Neural progenitor cell (in vitro differentiated cells): ENCODE data around the gene FGFBP2. TPM values are rescaled to one million over a fixed set of nuclear protein-coding genes. Genes with fewer than 3 reads are reported as not detected.

Experiments used
- DNase-seq: peaks from one replicate; pipeline ENCODE4 v3.0.0-alpha.2; 2016; ENCODE audit warnings: low spot score
- H2AFZ ChIP-seq: fragments of 200-600 bp; sonication (generic); replicated peaks from 2 replicates; pipeline ENCODE4 v1.6.1; 2016; ENCODE audit warnings: antibody characterized with exemption
- H3F3A ChIP-seq: fragments of 200-600 bp; sonication (generic); 2 replicates; pipeline ENCODE4 v1.6.1; 2016; ENCODE audit warnings: antibody characterized with exemption, low read depth
- H3K27ac ChIP-seq: fragments of 200-600 bp; sonication (generic); 2 replicates; pipeline ENCODE4 v1.5.1; 2016; ENCODE audit warnings: mild to moderate bottlenecking
- H3K27me3 ChIP-seq: fragments of 200-600 bp; sonication (generic); 2 replicates; pipeline ENCODE4 v1.6.1; 2016; ENCODE audit warnings: mild to moderate bottlenecking, moderate library complexity
- H3K36me3 ChIP-seq: fragments of 200-600 bp; sonication (generic); 2 replicates; pipeline ENCODE4 v1.5.1; 2016
- H3K4me1 ChIP-seq: fragments of 200-600 bp; sonication (generic); 2 replicates; pipeline ENCODE4 v1.6.1; 2016; ENCODE audit warnings: mixed run types
- H3K4me2 ChIP-seq: fragments of 200-600 bp; sonication (generic); 2 replicates; pipeline ENCODE4 v1.6.1; 2016
- H3K4me3 ChIP-seq: fragments of 200-600 bp; sonication (generic); 2 replicates; pipeline ENCODE4 v1.5.1; 2016
- H3K79me2 ChIP-seq: fragments of 200-600 bp; sonication (generic); 2 replicates; pipeline ENCODE4 v1.6.1; 2016; ENCODE audit warnings: low read depth
- H3K9ac ChIP-seq: fragments of 200-600 bp; sonication (generic); 2 replicates; pipeline ENCODE4 v1.6.1; 2016
- H3K9me3 ChIP-seq: fragments of 200-600 bp; sonication (generic); 2 replicates; pipeline ENCODE4 v1.5.1; 2016; ENCODE audit warnings: low read depth
- H4K20me1 ChIP-seq: fragments of 200-600 bp; sonication (generic); 2 replicates; pipeline ENCODE4 v1.6.1; 2016; ENCODE audit warnings: low read depth
- H3K27ac Mint-ChIP-seq: 3 replicates; pipeline ENCODE4 v1.8.0; 2021; ENCODE audit warnings: mixed read lengths
- H3K27me3 Mint-ChIP-seq: 2 replicates; pipeline ENCODE4 v1.8.0; 2022; ENCODE audit warnings: low read depth, mild to moderate bottlenecking, inconsistent platforms, moderate library complexity, mixed read lengths; ENCODE audit not compliant: insufficient read depth
- H3K36me3 Mint-ChIP-seq: 3 replicates; pipeline ENCODE4 v1.8.0; 2021; ENCODE audit warnings: mixed read lengths
- H3K4me1 Mint-ChIP-seq: 3 replicates; pipeline ENCODE4 v1.8.0; 2021; ENCODE audit warnings: mixed read lengths
- H3K4me3 Mint-ChIP-seq: 3 replicates; pipeline ENCODE4 v1.8.0; 2021; ENCODE audit warnings: mild to moderate bottlenecking, moderate library complexity, mixed read lengths
- H3K9me3 Mint-ChIP-seq: 3 replicates; pipeline ENCODE4 v1.8.0; 2020; ENCODE audit warnings: mixed read lengths
- EZH2 ChIP-seq: fragments of 200-600 bp; sonication (generic); IDR thresholded peaks from 2 replicates; pipeline ENCODE4 v1.6.1; 2017; ENCODE audit warnings: antibody characterized with exemption, mild to moderate bottlenecking, moderate library complexity
- EZH2phosphoT487 ChIP-seq: fragments of 200-600 bp; sonication (generic); IDR thresholded peaks from 2 replicates; pipeline ENCODE4 v1.6.1; 2017; ENCODE audit warnings: antibody characterized with exemption
- total RNA-seq: library from RNA; depleted of rRNA; stranded (reverse); fragments of >200 nt; gene quantifications from 2 replicates; pipeline ENCODE4 v1.2.3, GENCODE V29; 2015; ENCODE audit warnings: low replicate concordance
- TF ChIP-seq, protein P1 (sequence below): fragments of 200-600 bp; sonication (generic); IDR thresholded peaks from 2 replicates; pipeline ENCODE4 v1.5.1; 2017; ENCODE audit warnings: antibody characterized with exemption, mild to moderate bottlenecking

The FGFBP2 gene
- total RNA-seq, 1 donor from 2014 or later, result 1.6 TPM

DNA sequence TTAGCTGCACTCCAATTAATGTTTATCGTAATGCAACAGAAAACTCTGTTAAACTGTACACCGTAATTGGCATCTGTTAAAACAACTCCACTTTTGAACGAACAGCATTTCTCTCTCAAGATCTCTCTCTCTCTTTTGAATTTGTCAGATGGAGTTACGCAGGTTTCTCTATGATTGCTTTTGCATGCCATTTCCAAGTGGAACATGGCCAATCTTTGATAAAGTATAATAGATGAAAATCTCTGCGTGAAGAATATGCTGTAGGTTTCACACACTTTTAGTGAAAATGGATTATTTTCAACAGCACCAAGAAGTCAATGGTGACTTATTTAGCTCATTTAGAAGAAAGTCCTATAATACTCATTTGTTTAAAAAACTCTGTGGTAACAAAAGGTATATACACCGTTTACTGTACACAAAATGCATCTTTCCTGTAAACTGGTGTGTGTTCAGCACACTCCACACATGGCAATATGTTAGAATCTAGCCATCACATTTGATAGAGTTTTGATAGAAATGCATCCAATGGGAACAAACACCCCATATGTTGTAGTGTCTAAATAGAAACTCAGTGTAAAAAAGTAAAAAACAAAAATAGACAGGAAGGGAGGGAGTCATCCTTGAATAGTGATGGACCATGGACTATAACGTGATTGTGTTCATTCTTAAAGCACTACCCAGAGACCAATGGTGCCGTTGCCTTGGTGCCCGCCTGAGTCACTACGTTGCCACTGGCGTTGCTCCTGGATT, 5.8 kb upstream of the FGFBP2 start:
- Mint-ChIP-seq H3K4me3 (no peak overlapping the region), H3K27ac (no peak overlapping the region), H3K36me3 (peaks cover 32% of the 10 kb centered on the region), H3K27me3 (no peaks in the 10 kb centered on the region), H3K4me1 (no peaks in the 10 kb centered on the region), H3K9me3 (peaks cover 5% of the 10 kb centered on the region)
- no peak overlapping the region for H3K27ac ChIP-seq
- no peaks in the 10 kb centered on the region for H4K20me1 ChIP-seq
- H2AFZ ChIP-seq, result no peak overlapping the region
- H3K4me3 ChIP-seq, result no peak overlapping the region
- H3K4me2 ChIP-seq, result no peak overlapping the region
- H3K36me3 ChIP-seq, result no peaks in the 10 kb centered on the region
- H3K27me3 ChIP-seq, result no peaks in the 10 kb centered on the region
- no peaks in the 10 kb centered on the region for H3K79me2 ChIP-seq
- H3K9ac ChIP-seq, result no peak overlapping the region
- H3K4me1 ChIP-seq, result no peaks in the 10 kb centered on the region
- TF ChIP-seq EZH2phosphoT487 (no peak), EZH2 (no peak)
- TF ChIP-seq, protein P1, sequence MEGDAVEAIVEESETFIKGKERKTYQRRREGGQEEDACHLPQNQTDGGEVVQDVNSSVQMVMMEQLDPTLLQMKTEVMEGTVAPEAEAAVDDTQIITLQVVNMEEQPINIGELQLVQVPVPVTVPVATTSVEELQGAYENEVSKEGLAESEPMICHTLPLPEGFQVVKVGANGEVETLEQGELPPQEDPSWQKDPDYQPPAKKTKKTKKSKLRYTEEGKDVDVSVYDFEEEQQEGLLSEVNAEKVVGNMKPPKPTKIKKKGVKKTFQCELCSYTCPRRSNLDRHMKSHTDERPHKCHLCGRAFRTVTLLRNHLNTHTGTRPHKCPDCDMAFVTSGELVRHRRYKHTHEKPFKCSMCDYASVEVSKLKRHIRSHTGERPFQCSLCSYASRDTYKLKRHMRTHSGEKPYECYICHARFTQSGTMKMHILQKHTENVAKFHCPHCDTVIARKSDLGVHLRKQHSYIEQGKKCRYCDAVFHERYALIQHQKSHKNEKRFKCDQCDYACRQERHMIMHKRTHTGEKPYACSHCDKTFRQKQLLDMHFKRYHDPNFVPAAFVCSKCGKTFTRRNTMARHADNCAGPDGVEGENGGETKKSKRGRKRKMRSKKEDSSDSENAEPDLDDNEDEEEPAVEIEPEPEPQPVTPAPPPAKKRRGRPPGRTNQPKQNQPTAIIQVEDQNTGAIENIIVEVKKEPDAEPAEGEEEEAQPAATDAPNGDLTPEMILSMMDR, result no peak
- no peaks in the 10 kb centered on the region for H3K9me3 ChIP-seq
- no peak for DNase-seq
- no peaks in the 10 kb centered on the region for H3F3A ChIP-seq

DNA sequence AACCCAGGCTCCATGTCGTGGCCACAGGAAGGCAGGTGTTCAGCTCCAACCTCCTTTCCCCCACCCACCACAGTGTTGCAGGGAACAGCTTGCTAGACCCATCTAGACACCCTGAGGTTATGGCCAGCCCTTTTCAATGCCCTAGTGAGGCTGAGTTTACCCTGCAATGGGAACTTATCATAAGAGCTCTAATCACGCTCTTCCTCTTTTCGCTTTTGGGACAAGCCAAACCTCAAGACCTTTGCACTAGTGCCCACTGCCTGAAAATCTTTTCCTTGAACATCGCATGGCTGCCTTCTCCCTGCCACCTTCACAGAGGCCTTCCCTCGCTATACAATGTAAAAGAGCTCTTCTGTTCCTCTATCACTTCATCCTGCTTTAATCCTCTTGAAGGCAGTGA, 2.4 kb upstream of the FGFBP2 start:
- Histone ChIP-seq H4K20me1 (no peaks in the 10 kb centered on the region), H3F3A (no peaks in the 10 kb centered on the region), H3K9ac (no peak overlapping the region), H3K79me2 (no peaks in the 10 kb centered on the region), H3K4me2 (no peak overlapping the region), H2AFZ (no peak overlapping the region), H3K27ac (no peak overlapping the region), H3K9me3 (no peaks in the 10 kb centered on the region), H3K4me3 (no peak overlapping the region), H3K36me3 (no peaks in the 10 kb centered on the region), H3K4me1 (no peaks in the 10 kb centered on the region), H3K27me3 (no peaks in the 10 kb centered on the region)
- Mint-ChIP-seq H3K4me3 (no peak overlapping the region), H3K36me3 (peaks cover 24% of the 10 kb centered on the region), H3K4me1 (peaks cover 3% of the 10 kb centered on the region), H3K27me3 (no peaks in the 10 kb centered on the region), H3K9me3 (peaks cover 5% of the 10 kb centered on the region), H3K27ac (peak overlapping the region; percentile 35)
- TF ChIP-seq EZH2 (no peak), EZH2phosphoT487 (no peak)
- TF ChIP-seq, protein P1, result no peak
- DNase-seq, result no peak

- Mint-ChIP-seq H3K4me3 (no peak overlapping the region), H3K27ac (no peak overlapping the region), H3K36me3 (peaks cover 23% of the 10 kb centered on the region), H3K9me3 (peaks cover 5% of the 10 kb centered on the region), H3K4me1 (peaks cover 3% of the 10 kb centered on the region), H3K27me3 (peaks cover 2% of the 10 kb centered on the region)
- Histone ChIP-seq H3K9me3 (no peaks in the 10 kb centered on the region), H3K4me1 (no peaks in the 10 kb centered on the region), H3K27ac (no peak overlapping the region), H3K4me2 (no peak overlapping the region), H3F3A (no peaks in the 10 kb centered on the region), H3K79me2 (no peaks in the 10 kb centered on the region), H2AFZ (no peak overlapping the region), H4K20me1 (no peaks in the 10 kb centered on the region), H3K4me3 (no peak overlapping the region), H3K9ac (no peak overlapping the region), H3K36me3 (no peaks in the 10 kb centered on the region), H3K27me3 (no peaks in the 10 kb centered on the region)
- no peak for DNase-seq
- no peak for TF ChIP-seq EZH2
- TF ChIP-seq, protein P1, result peak; percentile 7
Observed at GRCh38 chr4:15964159-15964558, 1.2 kb upstream of the FGFBP2 start.
